HTERT RPE-1 (cell line): Measurements from ENCODE around the gene HTR5A.

Experiments
- in situ Hi-C: fragments of 300-500 bp; cut with MboI; formaldehyde crosslinking; loops from 4 replicates; pipeline ENCODE4 v1.14.3; 2020; ENCODE audit warnings: low sequenced_read_pairs

HTR5A gene

DNA sequence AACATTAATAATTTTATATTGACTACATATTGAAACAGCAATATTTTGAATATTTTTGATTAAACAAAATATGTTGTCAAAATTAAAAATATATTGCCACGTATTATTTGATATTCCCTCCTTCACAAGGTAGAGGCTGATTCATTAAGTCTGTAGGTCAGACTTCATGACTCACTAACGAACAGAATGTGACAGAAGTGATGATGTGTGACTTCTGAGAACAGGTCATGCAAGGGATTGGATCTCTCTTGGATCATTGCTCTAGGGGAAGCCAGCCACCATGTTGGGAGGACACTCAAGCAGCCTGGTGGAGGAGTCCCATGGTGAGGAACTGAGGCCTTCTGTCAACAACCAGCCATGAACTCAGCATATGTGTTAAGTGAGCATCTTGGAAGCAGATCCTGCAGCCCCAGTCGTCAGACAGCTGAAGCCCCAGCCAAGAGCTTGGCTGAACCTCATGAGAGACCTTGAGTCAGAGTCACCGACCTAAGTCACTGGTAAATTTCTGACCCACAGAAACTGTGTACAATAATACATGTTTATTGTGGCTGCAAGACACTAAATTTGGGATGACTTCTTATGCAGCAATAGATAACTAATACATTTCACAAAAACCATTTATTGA, 66.6 kb downstream of the HTR5A start:
- in situ Hi-C loops = no loop called here
